Effector memory CD8-positive, alpha-beta T cell (primary cell): Measurements from ENCODE around the gene CLDN5.
A peak's percentile ranks its signal among the peaks of the same experiment; 100 is the strongest.

Source experiments
- ATAC-seq: fragments of 150-1000 bp; cut with Tn5 transposase; replicated peaks from 2 replicates; pipeline ENCODE4 v1.10.0; 2021; ENCODE audit warnings: mild to moderate bottlenecking, moderate library complexity
- DNase-seq, 3 experiments: peaks; one replicate each; pipeline ENCODE4 v3.0.0; 2021
- H3K27ac Mint-ChIP-seq, 2 donors: one replicate each; pipeline ENCODE4 v1.8.0; 2022; ENCODE audit warnings: mild to moderate bottlenecking in 2 of 2, mixed read lengths in 2 of 2, moderate library complexity in 2 of 2
- H3K27me3 Mint-ChIP-seq, 2 donors: one replicate each; pipeline ENCODE4 v1.8.0; 2022; ENCODE audit warnings: mixed read lengths in 2 of 2
- H3K36me3 Mint-ChIP-seq: one replicate; pipeline ENCODE4 v1.8.0; 2022; ENCODE audit warnings: mild to moderate bottlenecking, moderate library complexity, mixed read lengths; ENCODE audit not compliant: insufficient read depth
- H3K4me1 Mint-ChIP-seq, 2 donors: one replicate each; pipeline ENCODE4 v1.8.0; 2022; ENCODE audit warnings: low read depth in 2 of 2, mixed read lengths in 2 of 2
- H3K4me3 Mint-ChIP-seq, 2 donors: one replicate each; pipeline ENCODE4 v1.8.0; 2022; ENCODE audit warnings: mild to moderate bottlenecking in 2 of 2, mixed read lengths in 2 of 2, moderate library complexity in 2 of 2
- H3K9me3 Mint-ChIP-seq, 2 donors: one replicate each; pipeline ENCODE4 v1.8.0; 2022; ENCODE audit warnings: mixed read lengths in 2 of 2

Gene CLDN5

GRCh38 chr22:19523240-19524169 is 705 bp downstream of the CLDN5 start:
- H3K27ac Mint-ChIP-seq = no peak overlapping the region
- DNase-seq = no peak
- no peaks in the 10 kb centered on the region for H3K36me3 Mint-ChIP-seq
- H3K27me3 Mint-ChIP-seq = peaks cover 32 to 58% of the 10 kb centered on the region in 2 donors
- peak overlapping the region; percentile 6 to 43 for H3K4me3 Mint-ChIP-seq
- no peak for ATAC-seq
- no peaks in the 10 kb centered on the region for H3K9me3 Mint-ChIP-seq
- peaks cover 3 to 6% of the 10 kb centered on the region in 2 donors for H3K4me1 Mint-ChIP-seq

DNA sequence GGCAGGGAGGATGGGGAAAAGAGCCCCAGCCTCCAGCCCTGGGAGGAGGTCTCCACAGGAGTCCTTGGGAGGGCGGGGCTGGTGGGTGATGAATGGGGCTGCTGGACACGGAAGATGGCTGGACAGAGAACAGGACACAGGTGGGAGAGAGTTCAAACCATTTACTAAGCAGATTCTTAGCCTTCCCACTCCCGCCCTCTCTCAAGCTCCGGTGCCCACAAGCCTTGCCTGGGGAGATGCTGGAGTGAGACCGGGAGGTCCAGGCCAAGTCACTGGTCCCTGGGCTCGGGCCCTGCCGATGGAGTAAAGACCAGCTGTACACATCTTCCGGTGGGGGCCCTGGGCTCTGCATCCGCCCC is 1.4 kb downstream of the CLDN5 start:
- no peak for DNase-seq
- no peak overlapping the region for H3K27ac Mint-ChIP-seq

GRCh38 chr22:19522190-19522880 is 1.9 kb downstream of the CLDN5 start:
- H3K9me3 Mint-ChIP-seq = no peaks in the 10 kb centered on the region
- DNase-seq (no peak), ATAC-seq (no peak)
- H3K27me3 Mint-ChIP-seq = peaks cover 31 to 49% of the 10 kb centered on the region in 2 donors
- peaks cover 3 to 6% of the 10 kb centered on the region in 2 donors for H3K4me1 Mint-ChIP-seq
- H3K36me3 Mint-ChIP-seq = no peaks in the 10 kb centered on the region
- H3K27ac Mint-ChIP-seq = no peak overlapping the region
- no peak overlapping the region for H3K4me3 Mint-ChIP-seq

More for the DNA sequence above, 1.4 kb downstream of the CLDN5 start:
- no peaks in the 10 kb centered on the region for H3K9me3 Mint-ChIP-seq
- ATAC-seq = no peak
- H3K27me3 Mint-ChIP-seq = peaks cover 32 to 53% of the 10 kb centered on the region in 2 donors
- H3K4me3 Mint-ChIP-seq = peak overlapping the region in 1 of 2 donors; percentile 43
- H3K36me3 Mint-ChIP-seq = no peaks in the 10 kb centered on the region
- peaks cover 3 to 6% of the 10 kb centered on the region in 2 donors for H3K4me1 Mint-ChIP-seq

- no peak overlapping the region for H3K4me3 Mint-ChIP-seq
- H3K9me3 Mint-ChIP-seq = no peaks in the 10 kb centered on the region
- DNase-seq (no peak), ATAC-seq (no peak)
- H3K36me3 Mint-ChIP-seq = no peaks in the 10 kb centered on the region
- peaks cover 15 to 33% of the 10 kb centered on the region in 2 donors for H3K27me3 Mint-ChIP-seq
- H3K4me1 Mint-ChIP-seq = peaks cover 3 to 6% of the 10 kb centered on the region in 2 donors
- H3K27ac Mint-ChIP-seq = no peak overlapping the region
These were observed 3.5 kb downstream of the CLDN5 start for GRCh38 chr22:19520566-19521305.

GRCh38 chr22:19520007-19520406 is 4.2 kb downstream of the CLDN5 start:
- Mint-ChIP-seq H3K27me3 (peaks cover 11 to 25% of the 10 kb centered on the region in 2 donors), H3K36me3 (no peaks in the 10 kb centered on the region), H3K4me3 (no peak overlapping the region), H3K4me1 (peaks cover 2 to 4% of the 10 kb centered on the region in 2 donors), H3K27ac (no peak overlapping the region), H3K9me3 (no peaks in the 10 kb centered on the region)
- ATAC-seq (no peak), DNase-seq (no peak)

GRCh38 chr22:19519041-19519926 is 4.9 kb downstream of the CLDN5 start:
- Mint-ChIP-seq H3K9me3 (no peaks in the 10 kb centered on the region), H3K27me3 (peaks cover 6 to 19% of the 10 kb centered on the region in 2 donors), H3K4me1 (no peaks in the 10 kb centered on the region), H3K4me3 (no peak overlapping the region), H3K27ac (no peak overlapping the region), H3K36me3 (no peaks in the 10 kb centered on the region)
- no peak for DNase-seq
- ATAC-seq = no peak

DNA sequence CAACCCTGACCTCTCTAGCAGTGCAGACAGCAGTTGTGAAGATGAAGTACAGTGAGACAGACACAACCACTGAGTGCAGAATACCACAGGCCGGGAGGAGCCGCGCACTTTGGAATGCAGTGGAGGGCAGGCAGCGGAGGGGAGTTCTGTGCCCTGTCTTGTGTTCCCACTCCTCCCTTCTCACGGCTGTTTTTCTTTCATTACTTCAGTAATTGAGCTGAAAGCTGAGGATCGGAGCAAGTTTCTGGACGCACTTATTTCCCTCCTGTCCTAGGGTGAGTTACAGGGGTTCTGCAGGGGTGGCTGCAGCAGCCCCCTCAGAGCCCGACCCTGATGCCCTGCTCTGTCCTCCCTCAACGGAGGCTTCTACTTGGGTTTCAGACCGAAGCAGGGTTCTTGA is 5.6 kb downstream of the CLDN5 start:
- H3K27ac Mint-ChIP-seq = no peak overlapping the region
- no peak overlapping the region for H3K4me3 Mint-ChIP-seq
- peaks cover 6 to 19% of the 10 kb centered on the region in 2 donors for H3K27me3 Mint-ChIP-seq
- H3K36me3 Mint-ChIP-seq = no peaks in the 10 kb centered on the region
- no peaks in the 10 kb centered on the region for H3K9me3 Mint-ChIP-seq
- ATAC-seq (no peak), DNase-seq (no peak)
- no peaks in the 10 kb centered on the region for H3K4me1 Mint-ChIP-seq

DNA sequence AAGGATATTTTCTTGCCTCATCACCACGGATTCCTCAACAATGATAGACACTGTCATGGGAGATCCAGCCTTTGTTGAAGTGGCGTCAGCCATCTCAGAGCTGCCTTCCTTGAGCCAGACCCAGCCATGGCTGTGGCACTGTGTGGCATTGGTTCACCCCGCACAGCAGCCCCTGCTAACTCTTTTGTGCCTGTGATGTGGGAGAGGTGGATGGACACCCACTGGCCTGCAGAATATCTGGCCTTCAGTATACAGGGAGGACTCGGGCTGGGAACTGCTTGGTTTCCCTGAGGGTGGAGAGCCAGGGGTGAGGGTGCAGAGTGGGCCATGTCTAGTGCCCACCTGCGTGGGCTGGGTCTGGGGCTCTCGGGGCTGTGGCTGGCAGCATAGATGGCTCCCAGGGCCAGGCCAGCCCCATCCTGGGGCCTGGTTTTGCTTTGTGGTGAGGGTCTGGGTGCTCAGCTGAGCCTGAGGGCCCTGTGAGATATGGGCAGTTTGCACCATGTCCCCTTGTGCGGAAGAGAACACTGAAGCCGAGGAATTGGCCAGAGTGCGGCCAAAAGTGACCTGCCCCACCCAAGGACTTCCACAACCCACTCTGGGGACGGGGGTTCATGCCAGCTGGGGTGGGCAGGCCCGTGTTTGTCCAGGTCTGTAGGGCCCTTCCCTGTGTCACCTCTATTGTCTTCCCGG is 6.1 kb downstream of the CLDN5 start:
- ATAC-seq (no peak), DNase-seq (no peak)
- H3K4me3 Mint-ChIP-seq = no peak overlapping the region
- no peaks in the 10 kb centered on the region for H3K36me3 Mint-ChIP-seq
- no peaks in the 10 kb centered on the region for H3K9me3 Mint-ChIP-seq
- peaks cover 5 to 15% of the 10 kb centered on the region in 2 donors for H3K27me3 Mint-ChIP-seq
- no peak overlapping the region for H3K27ac Mint-ChIP-seq
- H3K4me1 Mint-ChIP-seq = no peaks in the 10 kb centered on the region

DNA sequence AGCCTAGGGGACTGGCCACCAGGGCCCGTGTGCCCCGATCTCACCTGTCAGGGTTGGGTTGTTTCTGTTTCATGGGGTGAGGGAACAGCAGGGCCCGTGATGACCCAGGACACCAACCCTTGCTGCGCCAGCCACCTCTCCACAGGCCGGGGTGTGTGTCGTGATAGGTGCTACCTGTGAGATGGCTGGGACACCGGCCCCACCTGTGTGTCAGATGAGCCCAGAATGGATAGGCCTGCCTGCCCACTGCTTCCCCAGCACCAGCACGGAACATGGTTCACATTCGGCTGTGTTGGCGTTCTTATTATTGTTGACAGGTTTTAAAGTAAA is 7.1 kb downstream of the CLDN5 start:
- no peak overlapping the region for H3K27ac Mint-ChIP-seq
- H3K9me3 Mint-ChIP-seq = no peaks in the 10 kb centered on the region
- ATAC-seq = no peak
- peaks cover 0 to 6% of the 10 kb centered on the region in 2 donors for H3K27me3 Mint-ChIP-seq
- DNase-seq = no peak
- no peaks in the 10 kb centered on the region for H3K36me3 Mint-ChIP-seq
- no peak overlapping the region for H3K4me3 Mint-ChIP-seq
- H3K4me1 Mint-ChIP-seq = no peaks in the 10 kb centered on the region

- DNase-seq = no peak
- Mint-ChIP-seq H3K27me3 (peaks cover 0 to under 1% of the 10 kb centered on the region in 2 donors), H3K4me3 (no peak overlapping the region), H3K36me3 (no peaks in the 10 kb centered on the region), H3K27ac (no peak overlapping the region), H3K9me3 (no peaks in the 10 kb centered on the region), H3K4me1 (no peaks in the 10 kb centered on the region)
- no peak for ATAC-seq
These were observed 7.6 kb downstream of the CLDN5 start for GRCh38 chr22:19516378-19517170.

DNA sequence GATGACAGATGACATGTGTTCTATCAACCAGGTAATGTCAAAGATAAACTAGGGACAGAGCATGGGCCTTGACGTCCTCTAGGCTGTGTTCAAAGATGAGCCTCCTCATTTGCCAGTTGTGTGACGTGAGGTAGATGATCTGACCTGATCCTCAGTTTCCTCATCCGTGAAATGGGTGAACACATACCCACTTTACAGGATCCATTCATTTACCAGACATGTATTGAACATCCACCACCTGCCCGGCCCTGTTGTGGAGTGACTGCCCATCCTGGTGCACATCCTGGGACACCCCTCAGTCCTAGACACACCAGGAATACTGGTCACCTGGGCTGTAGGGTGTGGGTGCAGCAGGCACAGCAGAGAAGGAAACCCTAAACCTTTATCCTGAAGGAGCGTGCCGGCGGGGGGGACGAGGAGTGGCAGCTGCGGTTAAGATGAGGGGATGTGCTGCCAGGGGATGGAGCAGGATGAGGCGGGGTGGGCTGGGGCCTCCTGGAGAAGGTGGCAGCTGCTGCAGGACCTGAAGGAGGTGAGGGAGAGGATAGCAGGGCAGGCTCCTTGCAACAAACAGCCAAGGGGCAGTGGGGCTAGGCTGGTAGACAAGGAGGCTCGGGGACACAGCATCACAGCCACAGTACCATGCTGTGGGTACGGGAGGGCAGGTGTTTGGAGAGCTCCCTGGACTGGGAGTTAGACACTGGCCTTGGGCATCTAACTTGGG is 8.4 kb downstream of the CLDN5 start:
- DNase-seq = no peak
- H3K36me3 Mint-ChIP-seq = no peaks in the 10 kb centered on the region
- H3K4me1 Mint-ChIP-seq = no peaks in the 10 kb centered on the region
- no peak overlapping the region for H3K4me3 Mint-ChIP-seq
- H3K27me3 Mint-ChIP-seq = no peaks in the 10 kb centered on the region
- ATAC-seq = no peak
- H3K27ac Mint-ChIP-seq = no peak overlapping the region
- no peaks in the 10 kb centered on the region for H3K9me3 Mint-ChIP-seq
